HepG2 (cell line): ENCODE results near the gene NOXO1.

ENCODE experiments used
- ESRRA ChIP-seq: sonication (generic); formaldehyde crosslinking; IDR thresholded peaks from 2 replicates; pipeline ENCODE4 v1.5.1; 2020; ENCODE audit warnings: mild to moderate bottlenecking, low read depth, missing genetic modification reagents
- PAX8 ChIP-seq: sonication (generic); formaldehyde crosslinking; IDR thresholded peaks from 2 replicates; pipeline ENCODE4 v1.8.0; 2022; ENCODE audit warnings: mild to moderate bottlenecking, missing genetic modification reagents, borderline replicate concordance
- ZNF550 ChIP-seq: sonication (generic); formaldehyde crosslinking; IDR thresholded peaks from 2 replicates; pipeline ENCODE4 v1.4.0; 2020; ENCODE audit warnings: mild to moderate bottlenecking, missing genetic modification reagents, borderline replicate concordance
- ZZZ3 ChIP-seq: sonication (generic); formaldehyde crosslinking; IDR thresholded peaks from 2 replicates; pipeline ENCODE4 v1.4.0; 2020; ENCODE audit warnings: missing genetic modification reagents, mild to moderate bottlenecking, borderline replicate concordance
- TF ChIP-seq, protein P1 (sequence below), 2 experiments: sonication (generic) in 1 of 2; formaldehyde crosslinking in 1 of 2; IDR thresholded peaks; 2 replicates each; pipeline versions ENCODE4 v1.5.1 to v1.6.1; 2011 to 2020; ENCODE audit warnings: borderline replicate concordance in 1 of 2, low read depth in 1 of 2, low read length in 1 of 2, mild to moderate bottlenecking in 1 of 2, missing genetic modification reagents in 1 of 2, moderate library complexity in 1 of 2

DNA sequence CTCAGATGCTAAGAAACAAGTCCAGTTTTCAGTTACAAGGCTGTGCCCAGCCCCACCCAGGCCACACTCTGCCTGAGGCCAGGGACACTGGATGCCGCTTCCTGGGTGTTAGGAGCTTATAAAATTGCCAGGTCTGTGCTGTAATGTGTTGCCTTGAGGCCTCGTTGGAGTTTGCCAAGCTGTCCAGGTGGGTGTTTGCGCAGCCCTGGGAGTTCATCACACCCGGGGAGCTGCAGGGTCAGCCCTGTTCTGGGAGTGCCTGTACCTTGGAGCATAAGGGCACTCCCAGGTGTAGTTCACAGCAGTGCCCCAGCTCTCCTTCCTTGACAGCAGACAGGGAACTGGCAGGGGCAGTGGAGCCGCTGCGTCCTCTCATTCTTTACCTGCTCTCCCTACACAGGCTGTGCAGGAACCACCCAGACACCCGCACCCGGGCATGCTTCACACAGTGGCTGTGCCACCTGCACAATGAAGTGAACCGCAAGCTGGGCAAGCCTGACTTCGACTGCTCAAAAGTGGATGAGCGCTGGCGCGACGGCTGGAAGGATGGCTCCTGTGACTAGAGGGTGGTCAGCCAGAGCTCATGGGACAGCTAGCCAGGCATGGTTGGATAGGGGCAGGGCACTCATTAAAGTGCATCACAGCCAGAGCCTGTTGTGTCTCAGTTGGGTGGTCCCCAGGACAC, 4.3 kb upstream of the NOXO1 start:
- TF ChIP-seq PAX8 (CRISPR knock-in tag) (no peak), ZNF550 (CRISPR knock-in tag) (no peak), ZZZ3 (no peak), ESRRA (CRISPR knock-in tag) (no peak)
- TF ChIP-seq, protein P1, sequence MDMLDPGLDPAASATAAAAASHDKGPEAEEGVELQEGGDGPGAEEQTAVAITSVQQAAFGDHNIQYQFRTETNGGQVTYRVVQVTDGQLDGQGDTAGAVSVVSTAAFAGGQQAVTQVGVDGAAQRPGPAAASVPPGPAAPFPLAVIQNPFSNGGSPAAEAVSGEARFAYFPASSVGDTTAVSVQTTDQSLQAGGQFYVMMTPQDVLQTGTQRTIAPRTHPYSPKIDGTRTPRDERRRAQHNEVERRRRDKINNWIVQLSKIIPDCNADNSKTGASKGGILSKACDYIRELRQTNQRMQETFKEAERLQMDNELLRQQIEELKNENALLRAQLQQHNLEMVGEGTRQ (IDR thresholded peaks at IDR 0.05; ENCODE audit: low read depth, low read length) = no peak
- TF ChIP-seq, protein P1 (CRISPR knock-in tag; IDR thresholded peaks at IDR 0.05; ENCODE audit: borderline replicate concordance) = no peak
